HL-60 (cell line): ENCODE measurements around the gene ANKRA2.

ENCODE experiments used
- CTCF ChIP-seq: IDR thresholded peaks from one replicate; pipeline ENCODE4 v1.5.1; 2011; ENCODE audit warnings: low read length, control low read depth, inconsistent platforms; ENCODE audit not compliant: insufficient read depth
- GABPA ChIP-seq: IDR thresholded peaks from 2 replicates; pipeline ENCODE4 v1.6.1; 2012; ENCODE audit warnings: low read depth
- REST ChIP-seq: IDR thresholded peaks from 2 replicates; pipeline ENCODE4 v1.6.1; 2012; ENCODE audit warnings: low read depth; ENCODE audit not compliant: insufficient replicate concordance

GRCh38 chr5:73582285-73583145, 17.1 kb upstream of the ANKRA2 start:
- no peak for TF ChIP-seq CTCF
- no peak for TF ChIP-seq REST
- no peak for TF ChIP-seq GABPA
